Spleen (tissue), 7 donors: ENCODE results near the gene AGO3.

Source experiments
- CTCF ChIP-seq, 11 experiments: fragments of 200-600 bp in 7 of 11; fragments of 450-650 bp in 4 of 11; sonication (generic) in 4 of 11; IDR thresholded peaks in 8 of 11; conservative IDR thresholded peaks in 3 of 11; 1 replicate in 7 of 11; 2 replicates in 4 of 11; pipeline versions ENCODE4 v1.4.0 to v1.8.0; 2016 to 2021; ENCODE audit warnings: antibody characterized with exemption in 11 of 11, inconsistent platforms in 4 of 11, mild to moderate bottlenecking in 1 of 11
- POLR2A ChIP-seq, 3 donors: fragments of 450-650 bp; IDR thresholded peaks; one replicate each; pipeline ENCODE4 v1.5.1; 2017; ENCODE audit warnings: antibody characterized with exemption in 3 of 3, mild to moderate bottlenecking in 1 of 3
- donor health status: DM: no; HTN: no; CAD: no; lungs with moderate emphysema.
- donor health status: DM: no; HTN: no; CAD: no.
- donor health status: DM: no; HTN: no; CAD: no.

- TF ChIP-seq POLR2A (IDR thresholded peaks at IDR 0.05) (no peak), CTCF (IDR thresholded peaks at IDR 0.05 in 8 of 11, conservative IDR thresholded peaks at IDR 0.05 in 3 of 11) (no peak)
These were observed 163.7 kb downstream of the AGO3 start for GRCh38 chr1:36094621-36095061.
